Measurements from ENCODE around the gene TRIM29. TPM values are rescaled to one million over a fixed set of nuclear protein-coding genes. Genes with fewer than 3 reads are reported as not detected.

The TRIM29 gene
- total and polyA plus RNA-seq, 9 of the 15 experiments (the other 6 are each of a cell fraction or from before 2014, with no cell fraction given): 0.08 to 1.4 (median 0.42) TPM; not detected in 2

- TF ChIP-seq, protein P1, sequence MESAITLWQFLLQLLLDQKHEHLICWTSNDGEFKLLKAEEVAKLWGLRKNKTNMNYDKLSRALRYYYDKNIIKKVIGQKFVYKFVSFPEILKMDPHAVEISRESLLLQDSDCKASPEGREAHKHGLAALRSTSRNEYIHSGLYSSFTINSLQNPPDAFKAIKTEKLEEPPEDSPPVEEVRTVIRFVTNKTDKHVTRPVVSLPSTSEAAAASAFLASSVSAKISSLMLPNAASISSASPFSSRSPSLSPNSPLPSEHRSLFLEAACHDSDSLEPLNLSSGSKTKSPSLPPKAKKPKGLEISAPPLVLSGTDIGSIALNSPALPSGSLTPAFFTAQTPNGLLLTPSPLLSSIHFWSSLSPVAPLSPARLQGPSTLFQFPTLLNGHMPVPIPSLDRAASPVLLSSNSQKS (CRISPR knock-in tag; IDR thresholded peaks at IDR 0.05): no peak
- TF ChIP-seq, protein P2, sequence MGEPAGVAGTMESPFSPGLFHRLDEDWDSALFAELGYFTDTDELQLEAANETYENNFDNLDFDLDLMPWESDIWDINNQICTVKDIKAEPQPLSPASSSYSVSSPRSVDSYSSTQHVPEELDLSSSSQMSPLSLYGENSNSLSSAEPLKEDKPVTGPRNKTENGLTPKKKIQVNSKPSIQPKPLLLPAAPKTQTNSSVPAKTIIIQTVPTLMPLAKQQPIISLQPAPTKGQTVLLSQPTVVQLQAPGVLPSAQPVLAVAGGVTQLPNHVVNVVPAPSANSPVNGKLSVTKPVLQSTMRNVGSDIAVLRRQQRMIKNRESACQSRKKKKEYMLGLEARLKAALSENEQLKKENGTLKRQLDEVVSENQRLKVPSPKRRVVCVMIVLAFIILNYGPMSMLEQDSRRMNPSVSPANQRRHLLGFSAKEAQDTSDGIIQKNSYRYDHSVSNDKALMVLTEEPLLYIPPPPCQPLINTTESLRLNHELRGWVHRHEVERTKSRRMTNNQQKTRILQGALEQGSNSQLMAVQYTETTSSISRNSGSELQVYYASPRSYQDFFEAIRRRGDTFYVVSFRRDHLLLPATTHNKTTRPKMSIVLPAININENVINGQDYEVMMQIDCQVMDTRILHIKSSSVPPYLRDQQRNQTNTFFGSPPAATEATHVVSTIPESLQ (CRISPR knock-in tag; IDR thresholded peaks at IDR 0.05): no peak
- TF ChIP-seq, protein P3, sequence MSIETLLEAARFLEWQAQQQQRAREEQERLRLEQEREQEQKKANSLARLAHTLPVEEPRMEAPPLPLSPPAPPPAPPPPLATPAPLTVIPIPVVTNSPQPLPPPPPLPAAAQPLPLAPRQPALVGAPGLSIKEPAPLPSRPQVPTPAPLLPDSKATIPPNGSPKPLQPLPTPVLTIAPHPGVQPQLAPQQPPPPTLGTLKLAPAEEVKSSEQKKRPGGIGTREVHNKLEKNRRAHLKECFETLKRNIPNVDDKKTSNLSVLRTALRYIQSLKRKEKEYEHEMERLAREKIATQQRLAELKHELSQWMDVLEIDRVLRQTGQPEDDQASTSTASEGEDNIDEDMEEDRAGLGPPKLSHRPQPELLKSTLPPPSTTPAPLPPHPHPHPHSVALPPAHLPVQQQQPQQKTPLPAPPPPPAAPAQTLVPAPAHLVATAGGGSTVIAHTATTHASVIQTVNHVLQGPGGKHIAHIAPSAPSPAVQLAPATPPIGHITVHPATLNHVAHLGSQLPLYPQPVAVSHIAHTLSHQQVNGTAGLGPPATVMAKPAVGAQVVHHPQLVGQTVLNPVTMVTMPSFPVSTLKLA (conservative IDR thresholded peaks at IDR 0.05): no peak
- TF ChIP-seq SIN3A (IDR thresholded peaks at IDR 0.05; ENCODE audit: borderline replicate concordance in 2 of 2, control insufficient read depth in 1 of 2, low read depth in 2 of 2, low read length in 2 of 2) (no peak), U2AF2 (optimal IDR thresholded peaks at IDR 0.05; ENCODE audit: low read depth, low read length) (no peak), ZNF639 (CRISPR knock-in tag; conservative IDR thresholded peaks at IDR 0.05 in 1 of 2, IDR thresholded peaks at IDR 0.05 in 1 of 2) (no peak), MED1 (CRISPR knock-in tag; IDR thresholded peaks at IDR 0.05; ENCODE audit: borderline replicate concordance) (no peak), MEF2A (IDR thresholded peaks at IDR 0.05; ENCODE audit: control insufficient read depth, low read depth, low read length) (no peak), ZNF175 (CRISPR knock-in tag; IDR thresholded peaks at IDR 0.05; ENCODE audit: low read depth) (no peak), RAD21 (CRISPR knock-in tag; conservative IDR thresholded peaks at IDR 0.05 in 1 of 2, IDR thresholded peaks at IDR 0.05 in 1 of 2) (peak; percentile 88 to 94), POLR3G (IDR thresholded peaks at IDR 0.05; ENCODE audit: extremely low read depth, insufficient read length, insufficient replicate concordance) (no peak), DACH1 (IDR thresholded peaks at IDR 0.05; ENCODE audit: partially characterized antibody) (no peak)
- TF ChIP-seq, protein P4, sequence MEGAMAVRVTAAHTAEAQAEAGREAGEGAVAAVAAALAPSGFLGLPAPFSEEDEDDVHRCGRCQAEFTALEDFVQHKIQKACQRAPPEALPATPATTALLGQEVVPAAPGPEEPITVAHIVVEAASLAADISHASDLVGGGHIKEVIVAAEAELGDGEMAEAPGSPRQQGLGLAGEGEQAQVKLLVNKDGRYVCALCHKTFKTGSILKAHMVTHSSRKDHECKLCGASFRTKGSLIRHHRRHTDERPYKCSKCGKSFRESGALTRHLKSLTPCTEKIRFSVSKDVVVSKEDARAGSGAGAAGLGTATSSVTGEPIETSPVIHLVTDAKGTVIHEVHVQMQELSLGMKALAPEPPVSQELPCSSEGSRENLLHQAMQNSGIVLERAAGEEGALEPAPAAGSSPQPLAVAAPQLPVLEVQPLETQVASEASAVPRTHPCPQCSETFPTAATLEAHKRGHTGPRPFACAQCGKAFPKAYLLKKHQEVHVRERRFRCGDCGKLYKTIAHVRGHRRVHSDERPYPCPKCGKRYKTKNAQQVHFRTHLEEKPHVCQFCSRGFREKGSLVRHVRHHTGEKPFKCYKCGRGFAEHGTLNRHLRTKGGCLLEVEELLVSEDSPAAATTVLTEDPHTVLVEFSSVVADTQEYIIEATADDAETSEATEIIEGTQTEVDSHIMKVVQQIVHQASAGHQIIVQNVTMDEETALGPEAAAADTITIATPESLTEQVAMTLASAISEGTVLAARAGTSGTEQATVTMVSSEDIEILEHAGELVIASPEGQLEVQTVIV (CRISPR knock-in tag; IDR thresholded peaks at IDR 0.05; ENCODE audit: borderline replicate concordance): no peak
- TF ChIP-seq, protein P5, sequence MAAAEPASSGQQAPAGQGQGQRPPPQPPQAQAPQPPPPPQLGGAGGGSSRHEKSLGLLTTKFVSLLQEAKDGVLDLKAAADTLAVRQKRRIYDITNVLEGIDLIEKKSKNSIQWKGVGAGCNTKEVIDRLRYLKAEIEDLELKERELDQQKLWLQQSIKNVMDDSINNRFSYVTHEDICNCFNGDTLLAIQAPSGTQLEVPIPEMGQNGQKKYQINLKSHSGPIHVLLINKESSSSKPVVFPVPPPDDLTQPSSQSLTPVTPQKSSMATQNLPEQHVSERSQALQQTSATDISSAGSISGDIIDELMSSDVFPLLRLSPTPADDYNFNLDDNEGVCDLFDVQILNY (CRISPR knock-in tag; IDR thresholded peaks at IDR 0.05): no peak
Observed at GRCh38 chr11:120172054-120172911, 34.4 kb upstream of the TRIM29 start (continued).
